ENCODE measurements around the gene CALY. TPM values are rescaled to one million over a fixed set of nuclear protein-coding genes. Genes with fewer than 3 reads are reported as not detected.

The CALY gene
- total RNA-seq, 2 donors from 2014 or later = 0.75 to 1.3 TPM

DNA sequence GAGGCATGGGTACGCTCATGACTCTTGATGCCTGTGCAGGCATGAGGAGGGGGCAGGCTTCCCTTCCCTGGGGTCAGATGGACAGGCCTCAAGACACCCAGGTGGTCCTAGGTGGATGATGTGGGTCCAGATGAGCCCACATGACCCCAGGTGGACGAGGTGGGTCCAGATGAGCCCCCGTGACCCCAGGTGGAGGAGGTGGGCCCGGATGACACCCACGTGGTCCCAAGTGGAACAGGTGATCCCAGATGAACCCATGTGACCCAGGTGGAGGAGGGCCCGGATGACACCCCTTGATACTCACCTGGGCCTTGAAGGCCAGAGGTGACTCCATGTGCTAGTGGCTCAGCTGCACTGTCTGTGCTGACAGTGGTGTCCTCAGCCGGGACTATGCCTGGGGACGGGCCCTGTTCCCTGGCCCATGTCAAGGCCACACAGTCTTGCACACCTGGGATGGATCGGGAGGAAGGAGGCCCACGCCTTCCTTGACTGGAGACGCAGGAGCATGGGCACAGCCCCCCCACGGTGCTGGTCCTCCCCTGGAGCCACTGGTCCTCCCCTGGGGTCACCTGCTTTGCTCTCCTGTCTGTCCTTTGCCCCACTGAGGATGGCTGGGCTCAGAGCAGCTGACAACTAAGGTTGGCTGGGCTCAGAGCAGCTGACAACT is 13.7 kb upstream of the CALY start:
- Histone ChIP-seq H3K36me3 (ENCODE audit: control insufficient read depth, insufficient read depth, low read length) (peaks cover 11% of the 10 kb centered on the region), H3K27me3 (ENCODE audit: control insufficient read depth, insufficient read depth, low read length, poor library complexity, severe bottlenecking) (no peaks in the 10 kb centered on the region), H3K27ac (ENCODE audit: low read depth, low read length) (no peak overlapping the region), H3K9me3 (ENCODE audit: control insufficient read depth, low read length) (no peaks in the 10 kb centered on the region), H3K9ac (ENCODE audit: extremely low read depth, low read length, poor library complexity, severe bottlenecking) (no peak overlapping the region), H3K4me1 (ENCODE audit: control insufficient read depth, insufficient read depth, low read length) (no peaks in the 10 kb centered on the region), H3K4me3 (ENCODE audit: low read length) (no peak overlapping the region)
- WGBS, 2 experiments (ENCODE audit: insufficient coverage in 1 of 2, insufficient read length in 1 of 2) = 87 to 90% methylated on average over 7 to 12 of the region's 12 CpGs
- H3K9me3 Mint-ChIP-seq = no peaks in the 10 kb centered on the region
- H3K27me3 Mint-ChIP-seq (ENCODE audit: insufficient read depth) = peaks cover 7% of the 10 kb centered on the region
- no peak overlapping the region for H3K27ac Mint-ChIP-seq
- no peak overlapping the region for H3K4me3 Mint-ChIP-seq
- DNase-seq = no peak
- H3K36me3 Mint-ChIP-seq (ENCODE audit: low read depth) = peaks cover under 1% of the 10 kb centered on the region
- TF ChIP-seq, protein P1, sequence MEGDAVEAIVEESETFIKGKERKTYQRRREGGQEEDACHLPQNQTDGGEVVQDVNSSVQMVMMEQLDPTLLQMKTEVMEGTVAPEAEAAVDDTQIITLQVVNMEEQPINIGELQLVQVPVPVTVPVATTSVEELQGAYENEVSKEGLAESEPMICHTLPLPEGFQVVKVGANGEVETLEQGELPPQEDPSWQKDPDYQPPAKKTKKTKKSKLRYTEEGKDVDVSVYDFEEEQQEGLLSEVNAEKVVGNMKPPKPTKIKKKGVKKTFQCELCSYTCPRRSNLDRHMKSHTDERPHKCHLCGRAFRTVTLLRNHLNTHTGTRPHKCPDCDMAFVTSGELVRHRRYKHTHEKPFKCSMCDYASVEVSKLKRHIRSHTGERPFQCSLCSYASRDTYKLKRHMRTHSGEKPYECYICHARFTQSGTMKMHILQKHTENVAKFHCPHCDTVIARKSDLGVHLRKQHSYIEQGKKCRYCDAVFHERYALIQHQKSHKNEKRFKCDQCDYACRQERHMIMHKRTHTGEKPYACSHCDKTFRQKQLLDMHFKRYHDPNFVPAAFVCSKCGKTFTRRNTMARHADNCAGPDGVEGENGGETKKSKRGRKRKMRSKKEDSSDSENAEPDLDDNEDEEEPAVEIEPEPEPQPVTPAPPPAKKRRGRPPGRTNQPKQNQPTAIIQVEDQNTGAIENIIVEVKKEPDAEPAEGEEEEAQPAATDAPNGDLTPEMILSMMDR (conservative IDR thresholded peaks at IDR 0.05) = no peak
- peaks cover 7% of the 10 kb centered on the region for H3K4me1 Mint-ChIP-seq

GRCh38 chr10:133349577-133350011 is 12.9 kb upstream of the CALY start:
- TF ChIP-seq, protein P1 (conservative IDR thresholded peaks at IDR 0.05) = no peak
- Mint-ChIP-seq H3K9me3 (no peaks in the 10 kb centered on the region), H3K4me3 (no peak overlapping the region), H3K27me3 (ENCODE audit: insufficient read depth) (peaks cover 16% of the 10 kb centered on the region), H3K4me1 (peaks cover 7% of the 10 kb centered on the region), H3K36me3 (ENCODE audit: low read depth) (no peaks in the 10 kb centered on the region), H3K27ac (no peak overlapping the region)
- H3K4me3 ChIP-seq (ENCODE audit: low read length) = no peak overlapping the region
- no peaks in the 10 kb centered on the region for H3K27me3 ChIP-seq (ENCODE audit: control insufficient read depth, insufficient read depth, low read length, poor library complexity, severe bottlenecking)
- H3K9ac ChIP-seq (ENCODE audit: extremely low read depth, low read length, poor library complexity, severe bottlenecking) = no peak overlapping the region
- no peaks in the 10 kb centered on the region for H3K9me3 ChIP-seq (ENCODE audit: control insufficient read depth, low read length)
- 91 to 93% methylated on average over 2 to 9 of the region's 9 CpGs for WGBS, 2 experiments (ENCODE audit: insufficient coverage in 1 of 2, insufficient read length in 1 of 2)
- DNase-seq = no peak
- no peak overlapping the region for H3K27ac ChIP-seq (ENCODE audit: low read depth, low read length)
- no peaks in the 10 kb centered on the region for H3K4me1 ChIP-seq (ENCODE audit: control insufficient read depth, insufficient read depth, low read length)
- peaks cover 3% of the 10 kb centered on the region for H3K36me3 ChIP-seq (ENCODE audit: control insufficient read depth, insufficient read depth, low read length)

DNA sequence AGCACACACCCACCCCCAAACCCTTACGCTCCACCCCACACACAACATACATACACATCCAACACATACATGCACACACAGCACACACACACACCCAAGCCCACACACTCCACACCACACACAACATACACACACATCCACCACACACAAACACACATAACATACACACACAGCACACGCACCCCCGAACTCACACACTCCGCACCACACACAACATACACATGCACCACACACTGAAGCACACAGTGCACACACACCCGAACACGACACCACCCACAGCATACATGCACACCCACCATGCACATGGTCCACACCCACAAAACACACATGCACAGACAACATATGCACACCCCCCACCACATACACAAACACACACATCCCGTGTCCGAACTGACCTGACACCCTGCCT is 12.5 kb upstream of the CALY start:
- no peaks in the 10 kb centered on the region for H3K27me3 ChIP-seq (ENCODE audit: control insufficient read depth, insufficient read depth, low read length, poor library complexity, severe bottlenecking)
- H3K9me3 Mint-ChIP-seq = no peaks in the 10 kb centered on the region
- H3K27ac Mint-ChIP-seq = no peak overlapping the region
- no peak overlapping the region for H3K27ac ChIP-seq (ENCODE audit: low read depth, low read length)
- TF ChIP-seq, protein P1 (conservative IDR thresholded peaks at IDR 0.05) = no peak
- H3K4me3 ChIP-seq (ENCODE audit: low read length) = no peak overlapping the region
- H3K27me3 Mint-ChIP-seq (ENCODE audit: insufficient read depth) = peaks cover 20% of the 10 kb centered on the region
- DNase-seq = no peak
- WGBS, 2 experiments (ENCODE audit: insufficient coverage in 1 of 2, insufficient read length in 1 of 2) = 83 to 93% methylated on average over 1 to 8 of the region's 8 CpGs
- no peak overlapping the region for H3K4me3 Mint-ChIP-seq
- no peaks in the 10 kb centered on the region for H3K36me3 Mint-ChIP-seq (ENCODE audit: low read depth)
- peaks cover 1% of the 10 kb centered on the region for H3K36me3 ChIP-seq (ENCODE audit: control insufficient read depth, insufficient read depth, low read length)
- peaks cover 7% of the 10 kb centered on the region for H3K4me1 Mint-ChIP-seq
- H3K4me1 ChIP-seq (ENCODE audit: control insufficient read depth, insufficient read depth, low read length) = no peaks in the 10 kb centered on the region
- H3K9me3 ChIP-seq (ENCODE audit: control insufficient read depth, low read length) = no peaks in the 10 kb centered on the region
- H3K9ac ChIP-seq (ENCODE audit: extremely low read depth, low read length, poor library complexity, severe bottlenecking) = no peak overlapping the region

All from endodermal cell (in vitro differentiated cells).